SK-N-SH treated with all-trans-retinoic acid at 6 μM for 48 hours (cell line): ENCODE data around the gene SYNRG.

Experiments
- ATAC-seq: fragments of 200-7000 bp; cut with Tn5 transposase; 3 replicates; pipeline ENCODE4 v1.9.1; 2020; ENCODE audit warnings: mild to moderate bottlenecking, moderate library complexity
- ARNTL ChIP-seq: fragments of 450-650 bp; formaldehyde crosslinking; IDR thresholded peaks from 2 replicates; pipeline ENCODE4 v1.5.0; 2020; ENCODE audit warnings: low read depth, mild to moderate bottlenecking, moderate library complexity, borderline replicate concordance
- BACH2 ChIP-seq: fragments of 250-450 bp; sonication (Bioruptor Pico); IDR thresholded peaks from 2 replicates; pipeline ENCODE4 v1.9.0; 2021; ENCODE audit warnings: mild to moderate bottlenecking, borderline replicate concordance
- CSDC2 ChIP-seq: fragments of 250-450 bp; sonication (Bioruptor Pico); IDR thresholded peaks from 2 replicates; pipeline ENCODE4 v1.5.0; 2020; ENCODE audit warnings: mild to moderate bottlenecking, moderate library complexity
- ESRRG ChIP-seq: fragments of 250-450 bp; sonication (Bioruptor Pico); IDR thresholded peaks from 2 replicates; pipeline ENCODE4 v1.6.1; 2021; ENCODE audit warnings: mild to moderate bottlenecking
- ISL1 ChIP-seq: fragments of 250-450 bp; sonication (Bioruptor Pico); IDR thresholded peaks from 2 replicates; pipeline ENCODE4 v2.1.2; 2022; ENCODE audit warnings: mild to moderate bottlenecking, moderate library complexity
- PATZ1 ChIP-seq: fragments of 250-450 bp; sonication (Bioruptor Pico); IDR thresholded peaks from 2 replicates; pipeline ENCODE4 v1.8.0; 2020; ENCODE audit warnings: mild to moderate bottlenecking, moderate library complexity, borderline replicate concordance
- PPARA ChIP-seq: fragments of 250-450 bp; sonication (Bioruptor Pico); IDR thresholded peaks from 2 replicates; pipeline ENCODE4 v1.5.0; 2020; ENCODE audit warnings: mild to moderate bottlenecking, borderline replicate concordance
- RARB ChIP-seq: fragments of 250-450 bp; sonication (Bioruptor Pico); IDR thresholded peaks from 2 replicates; pipeline ENCODE4 v1.8.0; 2021; ENCODE audit warnings: mild to moderate bottlenecking, moderate library complexity
- SNAI2 ChIP-seq: fragments of 250-450 bp; sonication (Bioruptor Pico); IDR thresholded peaks from 2 replicates; pipeline ENCODE4 v1.5.0; 2020; ENCODE audit warnings: mild to moderate bottlenecking, moderate library complexity
- TCF4 ChIP-seq: fragments of 250-450 bp; sonication (Bioruptor Pico); IDR thresholded peaks from 2 replicates; pipeline ENCODE4 v1.8.0; 2021; ENCODE audit warnings: mild to moderate bottlenecking, moderate library complexity, borderline replicate concordance
- TOX ChIP-seq: fragments of 250-450 bp; sonication (Bioruptor Pico); IDR thresholded peaks from 2 replicates; pipeline ENCODE4 v1.8.0; 2021; ENCODE audit warnings: mild to moderate bottlenecking, moderate library complexity, borderline replicate concordance
- TSHZ2 ChIP-seq: fragments of 250-450 bp; sonication (Bioruptor Pico); IDR thresholded peaks from 2 replicates; pipeline ENCODE4 v1.5.0; 2020; ENCODE audit warnings: mild to moderate bottlenecking, moderate library complexity
- ZC3H10 ChIP-seq: fragments of 250-450 bp; sonication (Bioruptor Pico); IDR thresholded peaks from 2 replicates; pipeline ENCODE4 v1.5.1; 2021; ENCODE audit warnings: mild to moderate bottlenecking, moderate library complexity
- ZFP3 ChIP-seq: fragments of 250-450 bp; sonication (Bioruptor Pico); IDR thresholded peaks from 2 replicates; pipeline ENCODE4 v1.5.0; 2020; ENCODE audit warnings: mild to moderate bottlenecking, moderate library complexity
- ZFP30 ChIP-seq: fragments of 450-650 bp; formaldehyde crosslinking; IDR thresholded peaks from 2 replicates; pipeline ENCODE4 v1.5.0; 2022; ENCODE audit warnings: mild to moderate bottlenecking, moderate library complexity
- ZNF565 ChIP-seq: fragments of 450-650 bp; formaldehyde crosslinking; conservative IDR thresholded peaks from 2 replicates; pipeline ENCODE4 v1.5.0; 2020; ENCODE audit warnings: low read depth, mild to moderate bottlenecking, moderate library complexity
- ZNF8 ChIP-seq: fragments of 450-650 bp; formaldehyde crosslinking; IDR thresholded peaks from 2 replicates; pipeline ENCODE4 v1.5.0; 2020; ENCODE audit warnings: mild to moderate bottlenecking, moderate library complexity
- TF ChIP-seq, protein P1 (sequence below): fragments of 250-450 bp; sonication (Bioruptor Pico); IDR thresholded peaks from 2 replicates; pipeline ENCODE4 v1.8.0; 2021; ENCODE audit warnings: low read depth, mild to moderate bottlenecking, moderate library complexity, borderline replicate concordance
- TF ChIP-seq, protein P2 (sequence below): fragments of 250-450 bp; sonication (Bioruptor Pico); IDR thresholded peaks from 2 replicates; pipeline ENCODE4 v1.5.1; 2020; ENCODE audit warnings: low read depth, mild to moderate bottlenecking, moderate library complexity

The SYNRG gene

DNA sequence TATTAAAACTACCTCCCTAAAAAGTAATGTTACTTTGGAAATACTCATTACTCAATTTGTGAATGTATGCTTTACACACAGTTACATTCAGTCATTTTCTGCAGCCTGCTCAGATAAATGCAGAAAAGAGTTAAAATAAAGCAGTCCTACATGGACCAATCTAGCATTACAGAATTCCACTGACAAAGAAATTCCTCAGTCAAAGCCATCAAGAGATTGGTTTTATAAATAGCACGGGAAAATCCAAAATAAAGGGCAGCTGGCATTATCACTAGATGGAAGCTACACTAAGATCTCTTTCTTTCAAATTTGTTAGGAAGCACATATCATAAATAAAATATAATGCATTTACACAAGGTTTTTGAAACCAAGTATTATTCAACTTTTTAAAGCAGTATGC, 61.2 kb downstream of the SYNRG start:
- TF ChIP-seq TSHZ2 = no peak
- TF ChIP-seq PATZ1 = no peak
- TF ChIP-seq ZC3H10 = no peak
- TF ChIP-seq PPARA (CRISPR knock-in tag) = no peak
- no peak for TF ChIP-seq TOX (CRISPR knock-in tag)
- no peak for TF ChIP-seq BACH2 (CRISPR knock-in tag)
- TF ChIP-seq CSDC2 = no peak
- TF ChIP-seq, protein P1, sequence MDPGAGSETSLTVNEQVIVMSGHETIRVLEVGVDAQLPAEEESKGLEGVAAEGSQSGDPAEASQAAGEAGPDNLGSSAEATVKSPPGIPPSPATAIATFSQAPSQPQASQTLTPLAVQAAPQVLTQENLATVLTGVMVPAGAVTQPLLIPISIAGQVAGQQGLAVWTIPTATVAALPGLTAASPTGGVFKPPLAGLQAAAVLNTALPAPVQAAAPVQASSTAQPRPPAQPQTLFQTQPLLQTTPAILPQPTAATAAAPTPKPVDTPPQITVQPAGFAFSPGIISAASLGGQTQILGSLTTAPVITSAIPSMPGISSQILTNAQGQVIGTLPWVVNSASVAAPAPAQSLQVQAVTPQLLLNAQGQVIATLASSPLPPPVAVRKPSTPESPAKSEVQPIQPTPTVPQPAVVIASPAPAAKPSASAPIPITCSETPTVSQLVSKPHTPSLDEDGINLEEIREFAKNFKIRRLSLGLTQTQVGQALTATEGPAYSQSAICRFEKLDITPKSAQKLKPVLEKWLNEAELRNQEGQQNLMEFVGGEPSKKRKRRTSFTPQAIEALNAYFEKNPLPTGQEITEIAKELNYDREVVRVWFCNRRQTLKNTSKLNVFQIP (CRISPR knock-in tag) = no peak
- no peak for TF ChIP-seq ZFP30
- TF ChIP-seq ZNF8 (CRISPR knock-in tag) = no peak
- TF ChIP-seq, protein P2, sequence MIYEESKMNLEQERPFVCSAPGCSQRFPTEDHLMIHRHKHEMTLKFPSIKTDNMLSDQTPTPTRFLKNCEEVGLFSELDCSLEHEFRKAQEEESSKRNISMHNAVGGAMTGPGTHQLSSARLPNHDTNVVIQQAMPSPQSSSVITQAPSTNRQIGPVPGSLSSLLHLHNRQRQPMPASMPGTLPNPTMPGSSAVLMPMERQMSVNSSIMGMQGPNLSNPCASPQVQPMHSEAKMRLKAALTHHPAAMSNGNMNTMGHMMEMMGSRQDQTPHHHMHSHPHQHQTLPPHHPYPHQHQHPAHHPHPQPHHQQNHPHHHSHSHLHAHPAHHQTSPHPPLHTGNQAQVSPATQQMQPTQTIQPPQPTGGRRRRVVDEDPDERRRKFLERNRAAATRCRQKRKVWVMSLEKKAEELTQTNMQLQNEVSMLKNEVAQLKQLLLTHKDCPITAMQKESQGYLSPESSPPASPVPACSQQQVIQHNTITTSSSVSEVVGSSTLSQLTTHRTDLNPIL = no peak
- no peak for TF ChIP-seq ESRRG (CRISPR knock-in tag)
- no peak for TF ChIP-seq ZNF565 (CRISPR knock-in tag)
- no peak for TF ChIP-seq SNAI2 (CRISPR knock-in tag)
- TF ChIP-seq, all 23 proteins: peak for 0
- peak; percentile 29; the same call in 1 of the 3 replicates for ATAC-seq

- peak; percentile 82 for ATAC-seq
Observed at GRCh38 chr17:37546302-37546701, 62.9 kb downstream of the SYNRG start.

DNA sequence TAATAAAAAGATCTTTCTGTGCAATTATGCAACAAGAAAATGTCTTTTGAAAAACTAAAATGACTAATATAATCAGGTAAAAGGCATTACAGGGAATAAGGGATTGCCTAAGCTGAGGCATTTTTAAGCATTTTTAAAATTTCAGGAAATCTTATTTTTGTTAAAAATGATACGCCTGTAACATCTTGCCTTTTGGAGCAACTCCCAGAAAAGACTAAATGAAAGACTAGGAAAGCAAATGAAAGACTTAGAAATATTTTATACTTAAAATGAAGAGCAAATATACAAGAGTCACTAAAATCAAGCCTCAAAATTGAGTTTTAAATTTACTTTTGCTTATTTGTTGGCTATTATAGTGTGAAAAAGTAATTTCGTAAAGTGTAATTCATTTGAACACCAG, 63.7 kb downstream of the SYNRG start:
- TF ChIP-seq, protein P2 = no peak
- TF ChIP-seq, protein P1 (CRISPR knock-in tag) = no peak
- no peak for TF ChIP-seq TOX (CRISPR knock-in tag)
- TF ChIP-seq ARNTL (CRISPR knock-in tag) = no peak
- TF ChIP-seq TCF4 (CRISPR knock-in tag) = no peak
- TF ChIP-seq PPARA (CRISPR knock-in tag) = no peak
- TF ChIP-seq RARB (CRISPR knock-in tag) = no peak
- TF ChIP-seq BACH2 (CRISPR knock-in tag) = no peak
- TF ChIP-seq SNAI2 (CRISPR knock-in tag) = no peak
- no peak for TF ChIP-seq ZFP3
- TF ChIP-seq ZFP30 = no peak
- ATAC-seq = no peak

More at GRCh38 chr17:37546302-37546701, 62.9 kb downstream of the SYNRG start:
- TF ChIP-seq ZC3H10 (no peak), TCF4 (CRISPR knock-in tag) (peak; percentile 81), ZFP30 (no peak), SNAI2 (CRISPR knock-in tag) (no peak), PATZ1 (no peak), ESRRG (CRISPR knock-in tag) (no peak), TOX (CRISPR knock-in tag) (no peak), ISL1 (CRISPR knock-in tag) (no peak)
- TF ChIP-seq, all 23 proteins: peak for 1
